Osteoblast (primary cell): ENCODE data around the gene GBP4. TPM values are rescaled to one million over a fixed set of nuclear protein-coding genes. Genes with fewer than 3 reads are reported as not detected.

Source experiments
- DNase-seq: peaks from one replicate; pipeline ENCODE4 v3.0.0; 2011; ENCODE audit warnings: low spot score, mixed read lengths; ENCODE audit not compliant: insufficient read length; ENCODE audit errors: missing footprints
- H2AFZ ChIP-seq: 2 replicates; pipeline ENCODE4 v1.6.0; 2011; ENCODE audit warnings: mild to moderate bottlenecking, low read length
- H3K27ac ChIP-seq: 2 replicates; pipeline ENCODE4 v1.5.1; 2011; ENCODE audit warnings: mild to moderate bottlenecking, low read depth, low read length, moderate library complexity
- H3K27me3 ChIP-seq: 2 replicates; pipeline ENCODE4 v1.6.0; 2012; ENCODE audit warnings: mild to moderate bottlenecking, control low read depth, inconsistent platforms, low read length, moderate library complexity; ENCODE audit not compliant: insufficient read depth
- H3K36me3 ChIP-seq: 2 replicates; pipeline ENCODE4 v1.5.1; 2011; ENCODE audit warnings: mild to moderate bottlenecking, low read length, control low read depth, moderate library complexity; ENCODE audit not compliant: insufficient read depth
- H3K4me1 ChIP-seq: 2 replicates; pipeline ENCODE4 v1.5.1; 2011; ENCODE audit warnings: mild to moderate bottlenecking, low read length, control low read depth, moderate library complexity; ENCODE audit not compliant: insufficient read depth
- H3K4me2 ChIP-seq: 2 replicates; pipeline ENCODE4 v1.6.0; 2011; ENCODE audit warnings: mild to moderate bottlenecking, low read length; ENCODE audit not compliant: insufficient read depth
- H3K4me3 ChIP-seq: fragments of 200-600 bp; sonication (generic); 3 replicates; pipeline ENCODE4 v1.5.1; 2012; ENCODE audit warnings: mild to moderate bottlenecking, low read length, inconsistent platforms; ENCODE audit not compliant: insufficient read depth
- H3K79me2 ChIP-seq: 2 replicates; pipeline ENCODE4 v1.6.0; 2012; ENCODE audit warnings: mild to moderate bottlenecking, low read length, control low read depth, inconsistent platforms; ENCODE audit not compliant: insufficient read depth
- H3K9me3 ChIP-seq: 2 replicates; pipeline ENCODE4 v1.5.1; 2011; ENCODE audit warnings: low read depth, low read length, control low read depth
- H4K20me1 ChIP-seq: 2 replicates; pipeline ENCODE4 v1.6.0; 2012; ENCODE audit warnings: mild to moderate bottlenecking, low read length, control low read depth; ENCODE audit not compliant: insufficient read depth
- CTCF ChIP-seq: IDR thresholded peaks from 2 replicates; pipeline ENCODE4 v1.5.1; 2011; ENCODE audit warnings: mild to moderate bottlenecking, low read depth, low read length, moderate library complexity; ENCODE audit errors: extremely low read depth
- total RNA-seq: library from RNA; depleted of rRNA; stranded (reverse); fragments of >200 nt; gene quantifications from 2 replicates; pipeline ENCODE4 v1.2.3, GENCODE V29; 2012

Gene GBP4
- total RNA-seq, 1 donor: 0.36 TPM

DNA sequence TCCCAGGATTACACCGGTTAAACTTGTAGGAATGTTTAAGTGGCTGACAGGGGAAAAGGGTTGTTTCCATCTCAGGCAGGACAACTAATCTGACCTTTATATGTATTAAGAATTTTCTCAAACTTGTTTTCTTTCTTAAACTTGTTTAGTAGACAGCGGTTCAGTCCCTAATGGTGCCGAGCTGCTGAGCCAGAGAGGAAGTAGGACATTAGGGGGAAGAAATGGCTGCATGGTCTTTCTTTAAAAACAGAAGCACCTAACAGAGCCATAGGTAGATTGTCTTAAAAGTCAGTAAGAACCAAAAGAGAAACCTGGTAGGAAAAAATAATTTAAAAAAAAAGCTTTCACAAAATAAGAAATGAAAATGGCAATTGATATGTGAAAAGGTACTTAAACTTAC is 3.3 kb downstream of the GBP4 start:
- no peak overlapping the region for H2AFZ ChIP-seq
- DNase-seq: no peak
- H3K36me3 ChIP-seq: no peaks in the 10 kb centered on the region
- peaks cover 5% of the 10 kb centered on the region for H3K4me1 ChIP-seq
- H3K27ac ChIP-seq: no peak overlapping the region
- no peak overlapping the region for H3K4me2 ChIP-seq
- no peaks in the 10 kb centered on the region for H4K20me1 ChIP-seq
- no peaks in the 10 kb centered on the region for H3K9me3 ChIP-seq
- no peak overlapping the region for H3K4me3 ChIP-seq
- TF ChIP-seq CTCF: no peak
- no peaks in the 10 kb centered on the region for H3K27me3 ChIP-seq
- no peaks in the 10 kb centered on the region for H3K79me2 ChIP-seq

- H3K4me3 ChIP-seq: no peak overlapping the region
- no peaks in the 10 kb centered on the region for H3K79me2 ChIP-seq
- H3K27me3 ChIP-seq: no peaks in the 10 kb centered on the region
- no peaks in the 10 kb centered on the region for H4K20me1 ChIP-seq
- H3K9me3 ChIP-seq: no peaks in the 10 kb centered on the region
- H3K27ac ChIP-seq: no peak overlapping the region
- H3K4me2 ChIP-seq: no peak overlapping the region
- TF ChIP-seq CTCF: no peak
- no peaks in the 10 kb centered on the region for H3K4me1 ChIP-seq
- no peak for DNase-seq
- H3K36me3 ChIP-seq: no peaks in the 10 kb centered on the region
- H2AFZ ChIP-seq: no peak overlapping the region
Observed at GRCh38 chr1:89191314-89191713, 7.4 kb downstream of the GBP4 start.

DNA sequence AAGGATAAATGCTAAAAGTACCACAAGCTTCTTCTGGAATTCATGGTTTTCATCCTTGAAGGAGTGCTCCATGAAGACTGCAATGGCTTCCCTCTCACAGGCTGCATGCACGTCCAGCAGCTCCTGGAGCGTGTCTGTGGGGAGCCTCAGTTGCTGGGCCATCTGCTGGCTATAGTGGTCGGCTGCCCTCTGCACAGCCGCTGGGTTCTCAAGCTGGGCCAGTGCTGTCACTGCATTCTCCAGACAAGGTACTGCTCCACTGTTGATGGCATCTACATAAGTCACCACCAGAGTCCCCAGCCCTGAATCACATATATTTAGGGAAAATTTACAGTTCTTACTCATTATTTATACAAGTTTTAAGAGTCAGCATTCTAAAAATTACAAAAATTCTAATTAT is 8.7 kb downstream of the GBP4 start:
- TF ChIP-seq CTCF: no peak
- no peak overlapping the region for H3K4me2 ChIP-seq
- H3K4me3 ChIP-seq: no peak overlapping the region
- no peaks in the 10 kb centered on the region for H3K9me3 ChIP-seq
- H3K27ac ChIP-seq: no peak overlapping the region
- no peak overlapping the region for H2AFZ ChIP-seq
- H3K36me3 ChIP-seq: no peaks in the 10 kb centered on the region
- H3K79me2 ChIP-seq: no peaks in the 10 kb centered on the region
- no peak for DNase-seq
- no peaks in the 10 kb centered on the region for H3K27me3 ChIP-seq
- no peaks in the 10 kb centered on the region for H3K4me1 ChIP-seq
- no peaks in the 10 kb centered on the region for H4K20me1 ChIP-seq

DNA sequence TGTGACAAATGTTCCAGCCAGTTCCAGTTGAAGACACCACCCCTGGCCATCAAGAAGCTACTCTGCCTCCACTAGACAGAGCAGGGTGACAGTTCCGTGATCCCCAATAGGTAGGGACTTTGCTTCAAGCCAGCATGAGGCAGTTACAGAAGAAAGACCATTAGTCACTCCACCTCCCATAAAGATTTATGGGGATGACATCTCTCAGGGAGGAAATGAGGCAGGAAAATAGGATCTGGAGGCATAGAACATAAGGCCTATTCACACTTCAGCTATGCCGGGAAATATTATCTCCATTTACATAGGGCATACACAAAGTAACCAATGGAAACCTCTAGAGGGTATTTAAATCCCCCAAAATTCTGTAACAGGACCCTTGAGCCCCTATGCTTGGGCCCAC is 19.4 kb downstream of the GBP4 start:
- no peaks in the 10 kb centered on the region for H3K27me3 ChIP-seq
- no peak overlapping the region for H3K27ac ChIP-seq
- no peak for TF ChIP-seq CTCF
- H3K9me3 ChIP-seq: no peaks in the 10 kb centered on the region
- no peak overlapping the region for H3K4me2 ChIP-seq
- DNase-seq: no peak
- H3K4me1 ChIP-seq: no peaks in the 10 kb centered on the region
- H3K79me2 ChIP-seq: no peaks in the 10 kb centered on the region
- H2AFZ ChIP-seq: no peak overlapping the region
- no peaks in the 10 kb centered on the region for H4K20me1 ChIP-seq
- no peaks in the 10 kb centered on the region for H3K36me3 ChIP-seq
- no peak overlapping the region for H3K4me3 ChIP-seq
